Measurements from ENCODE around the gene ZBTB44.
"Not testable (repeated sequence)": the region's sequence is repeated elsewhere in the genome, so short reads cannot be mapped to it uniquely, and the experiment has no call there.

The ZBTB44 gene, protein sequence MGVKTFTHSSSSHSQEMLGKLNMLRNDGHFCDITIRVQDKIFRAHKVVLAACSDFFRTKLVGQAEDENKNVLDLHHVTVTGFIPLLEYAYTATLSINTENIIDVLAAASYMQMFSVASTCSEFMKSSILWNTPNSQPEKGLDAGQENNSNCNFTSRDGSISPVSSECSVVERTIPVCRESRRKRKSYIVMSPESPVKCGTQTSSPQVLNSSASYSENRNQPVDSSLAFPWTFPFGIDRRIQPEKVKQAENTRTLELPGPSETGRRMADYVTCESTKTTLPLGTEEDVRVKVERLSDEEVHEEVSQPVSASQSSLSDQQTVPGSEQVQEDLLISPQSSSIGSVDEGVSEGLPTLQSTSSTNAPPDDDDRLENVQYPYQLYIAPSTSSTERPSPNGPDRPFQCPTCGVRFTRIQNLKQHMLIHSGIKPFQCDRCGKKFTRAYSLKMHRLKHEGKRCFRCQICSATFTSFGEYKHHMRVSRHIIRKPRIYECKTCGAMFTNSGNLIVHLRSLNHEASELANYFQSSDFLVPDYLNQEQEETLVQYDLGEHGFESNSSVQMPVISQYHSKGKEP

DNA sequence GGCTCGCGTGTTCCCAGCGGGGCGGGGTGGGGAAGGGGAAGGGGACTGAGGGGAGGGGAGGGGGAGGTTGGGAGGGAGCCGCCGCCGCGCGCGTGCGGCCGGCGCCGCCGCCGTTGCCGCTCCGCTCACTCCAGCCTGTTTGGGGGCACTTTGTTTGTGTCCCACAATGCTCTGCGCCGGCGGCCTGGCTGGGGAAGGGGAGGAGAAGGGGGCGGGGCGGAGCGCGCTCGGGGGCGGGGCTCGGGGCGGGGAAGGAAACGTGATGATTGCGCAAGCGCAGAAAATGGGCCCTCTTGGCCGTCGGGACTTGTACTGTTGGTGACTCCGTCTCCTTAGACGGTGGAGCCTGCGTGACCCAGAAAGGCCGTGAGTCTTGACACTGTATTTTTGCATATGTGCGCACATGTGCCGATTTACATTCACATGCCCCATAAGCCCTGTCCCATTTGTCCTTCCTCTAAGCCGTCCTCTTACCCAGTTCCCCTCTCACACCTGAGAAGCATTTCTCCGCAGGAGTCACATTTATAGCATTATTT, at the start of gene ZBTB44:
Gene ZBTB44 (minus strand): TSS at position 168 of the 536 bp plus-strand sequence. CDS start 53,044 bp downstream, outside the sequence.
- peak; percentile 89 for DNase-seq

- no peak for DNase-seq
These were observed 44.7 kb upstream of the ZBTB44 start for GRCh38 chr11:130359419-130359818.

DNA sequence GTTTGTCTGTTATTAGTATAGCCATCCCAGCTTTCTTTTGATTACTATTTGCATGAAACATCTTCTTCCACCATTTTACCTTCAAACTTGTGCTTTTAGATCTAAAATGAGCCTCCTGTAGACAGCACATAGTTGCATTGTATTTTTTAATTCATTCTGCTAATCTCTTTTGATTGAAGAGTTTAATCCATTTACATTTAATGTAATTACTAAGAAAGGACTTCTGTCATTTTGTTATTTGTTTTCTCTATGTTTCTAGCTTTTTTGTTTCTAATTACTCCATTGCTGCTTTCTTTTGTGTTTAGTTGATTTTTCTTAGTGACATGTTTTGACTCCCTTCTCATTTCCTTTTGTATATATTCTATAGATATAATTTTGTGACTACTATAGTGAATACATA, 43.7 kb upstream of the ZBTB44 start:
- no peak for DNase-seq

DNA sequence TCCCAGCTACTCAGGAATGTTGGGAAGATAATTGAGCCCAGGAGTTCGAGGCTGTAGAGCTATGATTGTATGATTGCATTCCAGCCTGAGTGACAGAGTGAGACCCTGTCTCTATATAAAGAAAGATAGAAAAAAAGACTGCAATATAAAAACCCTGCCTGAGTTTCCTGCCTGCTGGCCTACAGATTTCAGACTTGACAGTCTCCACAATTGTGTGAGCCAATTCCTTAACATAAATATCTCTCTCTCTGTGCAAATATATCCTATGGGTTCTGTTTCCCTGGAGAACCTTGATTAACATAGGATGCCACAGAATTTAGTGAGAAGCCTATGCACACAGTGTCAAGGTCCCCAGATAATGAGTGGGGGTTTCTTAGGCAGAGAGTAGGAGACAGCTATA, 32.5 kb upstream of the ZBTB44 start:
- no peak for DNase-seq

DNA sequence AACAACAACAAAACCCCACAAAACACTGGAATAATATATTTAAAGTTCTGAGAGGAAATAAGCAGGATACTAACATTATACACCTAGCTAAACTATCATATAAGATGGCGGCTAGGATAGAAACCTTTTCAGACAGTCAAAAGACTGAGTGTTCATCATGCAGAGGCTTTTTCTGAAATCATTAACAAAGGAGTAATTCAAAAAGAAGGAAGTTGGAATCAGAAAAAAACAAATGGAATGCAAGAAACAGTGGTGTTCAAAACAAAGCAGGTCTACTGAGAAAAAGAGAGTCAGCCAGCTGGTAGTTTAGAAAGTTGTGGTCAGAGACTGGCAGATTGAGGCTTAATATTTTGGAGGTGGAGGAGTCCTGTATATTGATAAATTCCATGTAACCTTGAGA, 30.1 kb upstream of the ZBTB44 start:
- no peak for DNase-seq

GRCh38 chr11:130340671-130341319, 26.1 kb upstream of the ZBTB44 start:
- no peak for DNase-seq

DNA sequence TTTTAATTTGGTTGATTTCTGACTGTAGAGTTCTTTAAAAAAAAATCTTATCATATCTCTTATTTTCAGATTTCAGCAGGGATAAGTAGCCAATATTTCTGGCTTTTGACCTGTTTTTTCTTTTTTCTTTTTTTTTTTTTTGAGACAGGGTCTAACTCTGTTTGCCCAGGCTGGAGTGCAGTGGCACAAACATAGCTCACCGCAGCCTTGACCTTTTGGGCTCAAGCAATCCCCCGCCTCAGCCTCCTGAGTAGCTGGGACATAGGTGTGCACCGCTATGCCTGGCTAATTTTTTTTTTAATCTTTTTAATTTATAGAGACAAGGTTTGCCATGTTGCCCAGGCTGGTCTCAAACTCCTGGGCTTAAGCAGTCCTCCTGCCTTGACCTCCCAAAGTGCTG, 23.9 kb upstream of the ZBTB44 start:
- DNase-seq, result no peak

GRCh38 chr11:130337281-130338089, 22.8 kb upstream of the ZBTB44 start:
- no peak for DNase-seq

GRCh38 chr11:130331397-130331796, 16.7 kb upstream of the ZBTB44 start:
- not testable (repeated sequence) for DNase-seq

DNA sequence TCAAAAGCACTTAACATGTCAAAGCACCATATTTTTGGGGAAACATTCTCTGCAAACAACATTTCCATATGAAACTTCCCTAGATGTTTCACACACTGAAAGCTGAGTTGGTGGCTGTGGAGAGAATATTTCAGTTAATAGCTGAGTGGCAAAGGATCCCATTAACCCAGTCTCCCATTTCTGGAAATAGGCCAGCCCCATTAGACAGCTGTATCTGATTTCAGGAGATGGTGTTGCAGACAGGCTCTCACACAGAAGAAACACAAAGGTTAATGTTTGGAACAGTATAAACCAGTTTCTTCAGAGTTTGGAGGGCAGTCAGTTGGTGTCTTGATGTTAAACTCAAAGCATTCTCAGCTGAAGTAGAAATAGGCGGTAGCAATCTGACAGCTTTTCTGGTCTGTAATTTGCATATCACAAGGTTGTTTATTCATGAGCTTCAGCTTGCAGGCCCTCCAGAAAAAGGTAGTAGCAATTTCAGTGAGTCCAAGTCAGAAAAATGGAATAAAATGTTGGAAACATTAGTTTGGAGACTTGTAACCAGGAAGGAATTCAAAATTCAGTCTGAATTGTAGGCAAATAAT, 15.5 kb upstream of the ZBTB44 start:
- no peak for DNase-seq

- no peak for DNase-seq
These were observed 13.7 kb upstream of the ZBTB44 start for GRCh38 chr11:130328420-130328819.

DNA sequence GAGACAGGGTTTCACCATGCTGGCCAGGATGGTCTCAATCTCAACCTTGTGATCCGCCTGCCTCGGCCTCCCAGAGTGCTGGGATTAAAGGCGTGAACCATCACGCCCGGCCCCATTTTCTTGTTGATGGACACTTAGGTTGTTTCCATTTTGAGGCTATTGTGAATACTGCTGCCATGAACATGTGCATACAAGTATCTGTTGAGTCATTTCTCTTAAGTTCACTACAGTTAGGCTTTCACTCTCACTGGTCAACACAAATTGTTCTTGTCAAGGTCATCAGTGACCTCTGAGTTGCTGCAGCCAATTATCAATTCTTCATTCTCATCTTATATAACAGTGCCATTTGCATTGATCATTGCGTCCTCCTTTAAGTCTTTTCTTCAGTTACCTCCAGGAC, 13.0 kb upstream of the ZBTB44 start:
- DNase-seq, result no peak

DNA sequence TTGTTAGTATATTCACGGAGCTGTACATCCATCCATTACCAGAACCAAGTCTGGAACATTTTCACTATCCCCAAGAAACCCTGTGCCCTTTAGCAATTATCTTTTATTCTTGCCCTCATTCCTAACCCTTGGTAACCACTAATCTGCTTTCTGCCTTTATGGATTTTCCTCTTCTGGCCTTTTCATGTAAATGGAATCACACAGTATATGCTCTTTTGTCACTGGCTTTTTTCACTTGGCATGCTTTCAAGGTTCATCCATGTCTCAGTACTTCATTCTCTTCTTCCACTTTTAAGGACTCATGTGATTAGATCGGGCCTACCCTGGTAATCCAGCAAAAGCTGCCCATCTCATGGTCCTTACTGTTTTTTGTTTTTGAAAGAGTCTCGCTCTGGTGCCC, 11.0 kb upstream of the ZBTB44 start:
- DNase-seq, result no peak

DNA sequence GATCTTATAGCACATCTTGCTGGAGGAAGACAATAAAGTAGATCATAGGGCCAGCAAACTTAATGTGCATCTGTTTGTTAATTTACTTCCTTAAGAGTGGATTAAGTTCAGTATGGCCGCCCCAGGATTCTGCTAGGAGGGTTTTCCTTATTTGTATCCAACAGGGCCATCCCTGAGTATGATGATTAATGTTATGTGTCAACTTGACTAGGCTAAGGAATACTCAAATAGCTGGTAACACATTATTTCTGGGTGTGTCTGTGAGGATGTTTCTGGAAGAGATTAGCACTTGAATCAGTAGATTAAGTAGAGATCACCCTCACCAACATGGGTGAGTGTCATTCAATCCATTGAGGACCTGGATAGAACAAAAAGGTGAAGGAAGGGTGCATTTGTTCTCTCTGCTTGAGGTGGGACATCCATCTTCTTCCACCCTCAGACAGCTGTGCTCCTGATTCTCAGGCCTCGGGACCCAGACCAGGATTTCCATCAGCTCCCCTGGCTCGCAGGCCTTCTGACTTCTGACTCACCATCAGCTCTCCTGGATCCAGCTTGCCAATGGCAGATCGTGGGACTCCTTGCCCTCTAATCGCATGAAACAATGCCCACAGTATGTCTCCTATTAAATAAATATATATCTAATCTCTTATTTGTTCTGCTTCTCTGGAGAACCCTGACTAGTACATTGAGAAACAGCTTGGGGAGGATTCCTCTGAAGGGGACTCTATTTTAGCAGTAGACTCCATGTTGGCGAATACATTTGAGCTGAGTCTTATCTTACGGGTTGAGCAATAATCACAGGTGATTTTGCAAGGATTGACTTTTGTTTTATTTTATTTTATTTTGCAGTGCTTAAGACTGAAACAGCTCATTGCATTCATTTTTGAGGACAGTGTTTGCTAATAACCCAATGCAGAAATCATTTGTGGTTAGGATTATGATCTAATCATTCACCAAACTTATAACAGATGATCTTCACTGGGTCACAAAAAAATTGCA, 9.0 kb upstream of the ZBTB44 start:
- DNase-seq, result no peak

- no peak for DNase-seq
These were observed 7.4 kb upstream of the ZBTB44 start for GRCh38 chr11:130322126-130322525.

DNA sequence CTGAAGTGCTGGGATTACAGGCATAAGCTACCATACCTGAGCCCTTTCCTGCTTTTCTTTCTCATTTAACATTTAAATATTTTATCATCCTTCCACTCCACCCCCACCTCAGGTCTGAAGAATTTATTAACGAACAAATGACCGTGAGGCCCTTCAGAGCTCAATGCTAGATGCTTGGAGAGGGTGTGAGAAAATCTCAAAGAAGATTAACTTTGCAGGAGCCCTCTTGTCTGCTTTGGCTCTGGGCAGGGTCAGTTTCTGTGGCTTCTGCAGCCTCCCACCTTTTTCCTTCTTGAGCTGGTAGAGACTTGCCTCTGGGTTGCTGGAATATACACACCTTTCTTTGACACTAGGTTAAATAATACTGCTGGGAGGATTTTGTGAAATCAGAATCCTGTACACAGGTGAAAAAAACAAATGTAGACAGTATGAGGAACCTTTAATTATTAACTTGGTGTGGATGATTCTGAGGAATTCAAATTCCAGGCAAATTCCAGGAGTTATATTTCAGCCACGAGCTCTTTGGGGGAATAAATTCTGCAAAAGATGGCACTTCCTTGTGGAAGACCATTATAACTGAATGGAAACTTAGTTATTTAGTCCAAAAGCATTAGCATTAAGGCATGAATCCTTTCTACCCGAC, 3.4 kb upstream of the ZBTB44 start:
- no peak for DNase-seq

DNA sequence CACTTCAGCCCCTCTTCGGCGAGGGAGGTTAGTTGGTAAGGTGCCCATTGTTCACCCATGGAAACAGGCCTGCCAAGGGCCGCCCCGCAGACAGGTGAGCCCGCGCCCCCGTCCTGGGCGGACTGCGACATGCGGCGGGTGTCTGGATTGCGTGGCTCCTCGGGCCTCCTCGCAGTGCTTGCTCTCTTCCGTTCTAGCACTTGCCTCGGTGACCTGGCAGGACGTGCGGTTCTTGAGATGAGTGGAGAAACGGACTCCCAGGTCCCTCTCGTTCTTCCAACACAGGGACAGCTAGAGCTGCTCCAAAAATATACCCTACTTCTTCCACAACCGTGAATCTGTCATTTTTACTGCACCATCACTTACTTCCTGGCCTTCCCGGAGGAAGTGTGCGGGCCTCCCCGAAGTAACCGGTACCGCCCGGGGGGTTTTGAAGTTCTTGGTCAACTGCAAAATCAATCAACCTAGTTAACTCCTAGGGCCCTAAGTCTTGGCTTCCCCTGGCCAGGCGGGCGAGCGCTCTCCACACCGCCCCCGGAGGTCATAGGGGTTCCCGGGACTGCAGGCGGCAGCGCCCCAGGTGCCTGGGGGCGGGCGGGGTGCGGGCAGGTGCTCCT, 745 bp upstream of the ZBTB44 start:
- DNase-seq, result peak; percentile 19

GRCh38 chr11:130314184-130314749, 450 bp downstream of the ZBTB44 start:
- DNase-seq, result peak; percentile 45

- DNase-seq, result no peak
These were observed 1.1 kb downstream of the ZBTB44 start for GRCh38 chr11:130313383-130314183.
